Measurements from ENCODE around the gene SON.
"Not testable (repeated sequence)": the region's sequence is repeated elsewhere in the genome, so short reads cannot be mapped to it uniquely, and the experiment has no call there.

Gene SON

GRCh38 chr21:33546086-33546485 lies 3.2 kb downstream of the SON start:
- DNase-seq (ENCODE audit: low read depth): no peak

GRCh38 chr21:33549848-33550771 lies 7.3 kb downstream of the SON start:
- no peak for DNase-seq (ENCODE audit: low read depth)

GRCh38 chr21:33550772-33551660 lies 8.2 kb downstream of the SON start:
- no peak for DNase-seq (ENCODE audit: low read depth)

GRCh38 chr21:33551664-33552063 lies 8.8 kb downstream of the SON start:
- no peak for DNase-seq (ENCODE audit: low read depth)

GRCh38 chr21:33552093-33552998 lies 9.5 kb downstream of the SON start:
- DNase-seq (ENCODE audit: low read depth): no peak

- DNase-seq (ENCODE audit: low read depth): no peak
Measured at GRCh38 chr21:33552999-33553598, 10.3 kb downstream of the SON start.

- no peak for DNase-seq (ENCODE audit: low read depth)
Measured at GRCh38 chr21:33554236-33554981, 11.6 kb downstream of the SON start.

- DNase-seq (ENCODE audit: low read depth): no peak
Measured at GRCh38 chr21:33554982-33555344, 12.1 kb downstream of the SON start.

- DNase-seq (ENCODE audit: low read depth): no peak
Measured at GRCh38 chr21:33557447-33557846, 14.6 kb downstream of the SON start.

GRCh38 chr21:33558777-33559421 lies 16.1 kb downstream of the SON start:
- DNase-seq (ENCODE audit: low read depth): no peak

GRCh38 chr21:33559813-33560212 lies 17.0 kb downstream of the SON start:
- no peak for DNase-seq (ENCODE audit: low read depth)

GRCh38 chr21:33560965-33561364 lies 18.1 kb downstream of the SON start:
- DNase-seq (ENCODE audit: low read depth): no peak

GRCh38 chr21:33561373-33561772 lies 18.5 kb downstream of the SON start:
- no peak for DNase-seq (ENCODE audit: low read depth)

- no peak for DNase-seq (ENCODE audit: low read depth)
Measured at GRCh38 chr21:33562389-33562788, 19.6 kb downstream of the SON start.

GRCh38 chr21:33566514-33566913 lies 23.7 kb downstream of the SON start:
- no peak for DNase-seq (ENCODE audit: low read depth)

- DNase-seq (ENCODE audit: low read depth): no peak
Measured at GRCh38 chr21:33567914-33568313, 25.1 kb downstream of the SON start.

GRCh38 chr21:33568448-33568847 lies 25.6 kb downstream of the SON start:
- no peak for DNase-seq (ENCODE audit: low read depth)

GRCh38 chr21:33569991-33570390 lies 27.2 kb downstream of the SON start:
- no peak for DNase-seq (ENCODE audit: low read depth)

- no peak for DNase-seq (ENCODE audit: low read depth)
Measured at GRCh38 chr21:33572350-33572749, 29.5 kb downstream of the SON start.

GRCh38 chr21:33576741-33577141 lies 33.9 kb downstream of the SON start:
- not testable (repeated sequence) for DNase-seq (ENCODE audit: low read depth)
